ENCODE results near the gene ATXN7L1.

Gene ATXN7L1

DNA sequence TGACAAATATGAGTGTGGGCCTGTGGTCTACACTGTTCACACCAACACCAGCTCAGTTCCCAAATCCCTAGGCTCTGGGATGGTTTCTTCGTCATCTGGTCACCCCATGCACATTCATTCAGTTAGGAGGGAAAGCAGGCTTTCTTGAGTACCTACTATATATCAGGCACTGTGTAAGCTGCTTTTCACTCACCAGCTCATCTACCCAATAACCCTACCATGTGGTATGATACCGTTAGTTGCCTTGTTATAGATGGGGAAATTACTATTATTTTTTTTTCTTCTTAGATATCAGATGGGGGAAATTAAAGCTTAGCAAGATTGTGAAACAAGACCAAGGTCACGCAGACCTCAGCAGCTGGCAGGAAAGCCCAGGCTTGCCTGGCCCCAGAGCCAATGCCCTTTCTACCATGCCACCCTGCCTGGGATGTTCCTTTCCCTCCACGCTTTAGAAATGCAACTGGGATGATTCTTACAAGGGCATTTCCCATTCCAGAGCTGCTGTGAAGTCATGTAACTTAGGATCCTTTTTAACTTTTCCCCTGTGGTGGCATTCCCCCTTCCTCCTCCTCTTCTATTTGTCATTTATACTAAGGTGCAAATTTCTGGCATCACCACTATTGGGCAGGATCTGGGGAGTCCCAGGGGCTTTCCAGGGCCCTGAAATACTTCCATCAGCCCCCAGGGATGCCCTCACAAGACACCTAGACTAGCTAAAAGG, 202.0 kb downstream of the ATXN7L1 start:
- no peak for DNase-seq (ENCODE audit: low read depth)

DNA sequence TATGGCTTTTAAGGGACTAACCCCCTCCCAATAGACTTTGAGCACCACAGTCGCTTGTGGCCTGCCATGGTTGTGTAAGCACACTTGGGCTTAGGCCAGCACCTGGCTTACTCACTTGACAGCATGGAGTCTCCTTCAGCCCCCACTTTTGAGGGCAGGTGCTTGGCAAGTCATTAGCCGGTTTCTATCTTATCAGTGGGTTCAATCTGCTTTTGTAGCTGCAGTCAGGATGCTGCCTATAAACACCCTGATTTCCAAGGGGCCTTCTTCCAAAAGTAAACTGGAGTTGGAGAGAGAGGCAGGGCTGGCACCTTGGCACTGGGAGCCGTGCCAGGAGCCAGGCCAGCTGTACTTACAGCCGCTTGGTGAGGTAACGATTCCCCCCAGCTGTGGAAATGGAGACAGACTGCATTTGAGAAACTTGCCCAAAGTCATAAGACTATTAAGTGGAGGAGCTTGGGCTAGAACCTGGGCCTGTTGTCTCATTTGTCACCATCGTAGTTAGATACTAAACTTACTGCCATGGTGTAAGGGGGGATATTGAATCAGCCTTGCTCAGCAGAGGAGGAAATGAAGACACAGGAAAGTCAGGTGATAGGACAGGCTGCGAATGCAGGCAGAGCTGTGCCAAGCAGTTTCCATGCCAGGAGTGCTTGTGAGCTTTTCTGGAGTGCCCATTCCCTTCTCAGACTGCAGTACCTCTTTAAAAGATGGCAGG, 202.9 kb downstream of the ATXN7L1 start:
- DNase-seq (ENCODE audit: low read depth), result no peak

DNA sequence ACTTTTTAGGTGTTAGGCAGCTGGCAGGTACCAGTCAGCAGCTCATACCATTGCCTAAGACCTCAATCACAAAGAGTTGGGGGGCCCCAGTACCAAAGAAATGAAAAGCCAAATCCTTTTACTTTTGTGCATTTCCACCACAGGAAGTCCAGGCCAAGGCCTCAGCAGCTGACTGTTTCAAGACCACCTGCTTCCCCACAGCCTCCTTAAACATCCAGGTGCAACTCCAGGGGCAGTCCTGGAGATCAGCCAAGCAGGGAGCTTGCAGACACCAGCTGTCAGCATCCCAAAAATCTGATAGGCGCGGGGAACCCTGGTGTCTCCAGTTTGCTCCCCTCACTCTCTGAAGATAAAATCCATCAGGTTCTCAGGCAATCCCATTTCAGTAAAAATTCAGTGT, 203.6 kb downstream of the ATXN7L1 start:
- DNase-seq (ENCODE audit: low read depth), result no peak

DNA sequence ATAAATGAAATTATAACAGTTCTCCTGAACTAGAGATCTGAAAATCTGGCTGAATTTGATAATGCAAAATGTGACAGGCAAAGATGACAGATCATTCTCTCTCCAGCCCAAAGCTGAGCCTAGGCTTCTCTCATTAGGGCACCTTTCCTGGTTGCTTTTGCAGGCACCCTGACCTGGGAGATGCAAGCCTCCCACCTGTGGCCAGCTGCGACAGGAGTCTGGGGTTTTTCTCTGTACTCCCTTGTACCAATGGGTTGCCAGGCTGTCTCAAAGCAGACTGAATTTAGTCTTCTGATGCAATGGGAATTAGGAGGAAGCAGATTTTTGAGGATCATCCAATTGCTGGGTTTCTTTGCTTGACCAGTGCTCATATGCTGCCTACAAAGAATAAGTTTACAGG, 210.1 kb downstream of the ATXN7L1 start:
- no peak for DNase-seq (ENCODE audit: low read depth)

DNA sequence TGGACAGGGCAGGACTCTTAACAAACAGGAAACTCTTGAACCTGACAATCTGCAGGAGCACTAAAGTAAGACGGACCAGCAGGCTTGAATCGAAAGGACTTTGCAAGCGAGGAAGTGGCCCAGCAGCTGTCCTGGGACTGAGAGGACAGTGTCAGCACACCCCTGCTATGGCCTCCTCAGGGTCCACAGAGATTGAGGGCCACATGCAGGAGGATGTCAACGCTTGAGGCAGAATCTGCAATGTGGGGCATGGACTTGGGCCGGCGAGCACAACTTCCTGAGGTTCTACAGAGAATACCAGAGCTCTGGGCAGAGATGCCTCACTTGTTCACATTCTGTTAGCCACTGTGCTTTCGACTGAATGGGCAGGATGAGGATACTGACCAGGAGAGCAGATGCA, 210.7 kb downstream of the ATXN7L1 start:
- no peak for DNase-seq (ENCODE audit: low read depth)

DNA sequence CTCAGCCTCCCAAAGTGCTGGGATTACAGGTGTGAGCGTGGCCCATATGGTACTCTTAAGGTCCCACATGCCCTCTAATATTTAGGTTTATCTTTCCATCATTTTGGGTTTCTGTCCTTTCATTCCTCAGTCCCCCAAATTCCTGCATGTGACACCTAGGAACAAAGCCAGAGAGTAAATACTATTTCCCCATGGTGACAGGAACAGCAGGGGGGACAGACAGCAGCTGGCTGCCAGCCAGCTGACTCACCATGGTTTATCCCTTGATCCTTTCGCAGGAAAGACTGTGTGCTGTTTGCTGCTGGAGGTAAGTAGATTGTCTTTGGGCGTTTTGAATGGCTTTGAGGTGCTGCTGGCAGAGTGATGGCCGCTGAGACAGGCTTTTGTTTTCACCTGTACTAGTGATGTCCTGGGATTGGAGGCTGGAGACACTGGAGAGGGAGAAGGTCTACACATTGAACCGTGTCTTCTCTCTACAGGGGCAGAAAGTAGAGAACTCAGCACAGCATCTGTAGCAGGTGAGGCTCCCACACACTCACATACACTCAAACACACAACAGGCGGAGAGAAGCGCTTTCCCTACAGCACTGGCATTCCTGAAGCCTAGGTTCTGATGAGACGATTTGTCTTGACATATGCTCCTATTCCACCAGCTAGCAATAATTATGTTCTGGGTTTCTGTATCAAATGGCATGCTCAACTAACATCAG, 211.4 kb downstream of the ATXN7L1 start:
- DNase-seq (ENCODE audit: low read depth), result peak; percentile 60

DNA sequence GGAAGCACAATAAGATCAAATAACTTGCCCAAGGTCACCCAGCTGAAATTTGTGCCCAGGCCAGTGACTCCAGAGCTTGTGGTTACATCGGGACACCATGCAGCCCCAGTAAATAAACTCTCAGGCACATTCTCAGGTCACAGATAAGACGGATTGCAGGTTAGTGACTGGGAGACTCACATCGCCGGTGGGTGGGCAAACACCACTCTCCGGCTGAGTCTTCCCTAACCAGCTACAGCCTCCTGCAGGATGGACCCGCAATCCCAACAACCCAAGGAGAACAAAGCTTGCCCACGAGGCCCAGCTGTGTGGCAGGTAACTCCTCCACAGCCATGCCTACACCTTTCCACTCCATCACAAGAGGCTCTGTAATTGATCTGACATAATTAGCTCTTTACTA, 213.4 kb downstream of the ATXN7L1 start:
- no peak for DNase-seq (ENCODE audit: low read depth)

DNA sequence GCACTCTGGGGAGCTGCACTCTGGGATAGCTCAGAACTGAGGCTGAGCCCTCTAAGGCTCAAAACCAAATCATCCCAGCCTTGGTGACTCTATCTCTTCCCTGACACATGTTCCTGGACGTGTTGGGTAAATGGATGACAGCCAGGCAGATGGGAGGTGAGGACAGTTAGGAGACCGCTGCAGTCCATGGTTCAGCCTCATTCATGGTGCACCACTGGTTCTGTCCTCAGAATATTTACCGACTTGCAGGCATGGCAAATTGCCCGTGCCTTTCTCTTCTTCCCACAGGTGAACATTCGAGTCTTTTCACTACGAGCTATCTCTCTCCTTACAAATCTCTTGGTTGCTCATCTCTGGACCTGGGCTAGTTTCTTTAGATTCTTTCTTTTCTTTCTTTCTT, 214.8 kb downstream of the ATXN7L1 start:
- no peak for DNase-seq (ENCODE audit: low read depth)

DNA sequence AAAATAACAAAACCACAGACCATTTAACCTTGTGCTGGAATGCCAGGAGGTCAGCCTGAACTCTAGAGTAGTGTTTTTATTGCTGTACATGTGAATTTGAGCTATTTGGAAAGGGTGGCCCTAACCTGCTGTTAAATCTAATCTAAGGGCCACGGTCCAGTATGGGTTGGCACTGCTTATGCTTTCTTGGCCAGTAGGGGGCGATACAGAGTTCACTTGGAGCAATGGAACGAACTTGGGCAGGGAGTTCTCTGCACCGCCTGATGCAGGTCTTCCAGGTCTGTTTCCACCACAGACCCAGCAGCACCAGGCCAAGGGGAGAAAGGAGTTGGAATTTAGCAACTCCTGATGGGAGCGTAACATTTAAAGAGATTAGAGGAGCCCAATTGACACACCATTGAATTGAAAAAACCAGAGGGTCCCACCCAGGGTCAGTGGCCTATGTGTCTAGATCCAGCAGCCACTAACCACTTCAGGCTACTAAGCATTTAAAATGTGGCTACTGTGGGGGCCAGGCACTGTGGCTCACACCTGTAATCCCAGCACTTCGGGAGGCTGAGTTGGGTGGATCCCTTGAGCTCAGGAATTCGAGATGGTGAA, 219.4 kb downstream of the ATXN7L1 start:
- peak; percentile 32 for DNase-seq (ENCODE audit: low read depth)

DNA sequence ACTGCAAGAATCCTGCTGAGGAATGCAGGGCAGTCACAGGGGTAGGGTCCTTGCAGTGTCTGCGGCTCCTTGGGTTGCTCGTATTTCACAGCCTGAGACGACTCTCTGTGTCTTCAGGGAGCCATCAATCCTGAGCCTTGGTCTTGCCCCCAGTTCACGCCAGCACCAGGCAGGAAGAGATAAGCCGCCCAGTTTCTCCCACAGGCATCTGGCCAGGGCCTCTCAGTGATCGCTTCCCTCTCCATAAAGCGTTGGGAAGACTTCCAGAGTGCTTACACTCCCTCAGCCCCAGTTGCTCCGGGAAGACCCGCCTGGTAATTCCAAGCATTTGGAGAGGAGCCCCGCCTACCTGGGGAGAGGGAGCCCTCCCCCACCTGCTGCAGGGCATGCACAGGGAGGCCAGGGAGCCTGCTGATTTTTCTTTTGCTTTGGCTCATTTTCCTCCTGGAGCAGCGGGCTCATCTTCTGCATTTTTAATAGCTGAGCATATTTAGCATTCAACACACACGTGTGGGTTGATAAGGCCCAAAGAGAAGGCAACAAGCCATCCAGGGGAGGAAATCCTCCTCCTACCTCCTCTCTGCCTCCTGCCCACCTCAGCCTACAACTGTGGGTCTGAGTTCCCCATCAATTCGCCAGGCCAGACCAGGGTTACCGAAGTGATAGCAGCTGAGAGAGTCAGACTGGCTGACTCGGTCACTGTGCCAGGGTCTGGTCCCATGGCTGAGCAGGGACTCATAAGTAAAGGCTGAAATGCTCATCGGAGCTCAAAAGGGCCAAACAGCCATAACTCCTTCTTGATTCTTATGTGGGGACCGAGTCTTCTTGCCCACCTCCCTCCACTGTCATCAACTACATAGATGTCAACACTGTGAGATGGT, 220.7 kb downstream of the ATXN7L1 start:
- peak; percentile 14 for DNase-seq (ENCODE audit: low read depth)

DNA sequence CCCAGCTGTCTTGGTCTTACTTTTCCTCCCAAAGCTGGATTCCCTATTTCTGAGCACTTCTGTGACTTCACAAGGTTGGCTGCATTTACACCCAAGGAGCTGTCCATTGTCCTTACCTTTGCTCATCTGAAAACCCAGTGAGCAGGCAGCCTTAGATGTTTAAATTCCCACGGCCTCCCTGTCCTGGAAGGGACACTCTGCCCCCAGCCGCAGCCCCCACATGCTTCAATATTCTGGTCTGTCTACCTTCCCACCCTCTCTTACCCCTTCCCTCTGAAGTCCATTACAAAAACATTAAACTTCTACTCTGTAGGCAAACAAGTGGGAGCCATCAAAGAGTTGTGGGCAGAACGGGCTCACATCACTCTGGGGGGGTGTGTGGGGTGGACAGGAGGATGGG, 221.3 kb downstream of the ATXN7L1 start:
- DNase-seq (ENCODE audit: low read depth), result peak; percentile 67

DNA sequence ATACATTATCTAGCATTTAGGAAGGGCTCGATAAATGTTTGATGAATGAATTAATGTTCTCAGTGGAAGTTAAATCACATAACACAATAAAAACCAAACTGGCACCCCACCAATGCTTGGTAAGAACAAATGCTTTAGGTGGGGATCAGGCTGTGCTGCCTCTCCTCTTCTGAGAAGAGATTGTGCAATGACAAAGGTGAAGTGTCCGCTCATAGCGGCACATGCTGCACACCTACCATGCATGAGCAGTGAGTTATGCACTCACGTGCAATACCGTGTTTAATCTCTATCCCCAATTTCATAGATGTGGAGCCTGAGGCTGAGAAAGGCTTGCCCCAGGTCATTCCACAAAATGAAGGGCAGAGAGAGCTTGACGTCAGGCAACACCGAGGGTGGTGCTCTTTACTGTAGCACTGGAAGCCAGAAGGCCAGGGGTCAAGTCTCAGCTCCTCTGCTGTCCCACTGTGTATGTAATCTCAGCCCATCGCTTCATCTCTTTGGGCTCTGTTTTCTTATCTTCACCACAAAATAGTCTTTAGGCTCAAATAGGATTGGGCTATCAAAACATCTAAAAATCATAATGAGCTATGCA, 222.2 kb downstream of the ATXN7L1 start:
- no peak for DNase-seq (ENCODE audit: low read depth)

DNA sequence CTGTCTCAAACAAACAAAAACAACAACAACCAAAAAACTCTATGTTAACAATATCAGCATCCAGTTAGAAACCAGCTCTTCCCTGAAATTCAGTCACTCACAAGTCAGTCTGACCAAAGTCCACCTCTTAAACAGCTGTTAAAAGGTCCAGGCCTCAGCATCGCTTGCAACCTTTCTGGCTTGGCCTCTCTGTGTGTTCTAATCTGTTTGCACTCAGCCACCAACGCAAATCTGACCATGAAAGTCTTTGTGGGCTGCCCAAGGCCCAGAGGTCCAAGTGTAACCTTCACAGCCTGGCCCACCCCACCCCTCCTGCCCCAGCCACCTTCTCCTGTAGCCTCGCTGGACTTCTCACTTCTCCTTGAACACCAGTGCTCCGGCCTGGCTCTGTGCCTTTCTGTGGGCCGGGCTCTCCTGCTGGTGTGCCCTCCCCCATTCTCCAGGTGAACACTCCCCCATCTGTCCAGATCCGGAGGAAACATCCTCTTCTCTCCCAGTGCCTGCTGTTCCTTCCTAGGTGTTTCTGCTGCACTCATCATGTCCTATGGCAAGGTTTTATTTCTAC, 222.9 kb downstream of the ATXN7L1 start:
- no peak for DNase-seq (ENCODE audit: low read depth)

DNA sequence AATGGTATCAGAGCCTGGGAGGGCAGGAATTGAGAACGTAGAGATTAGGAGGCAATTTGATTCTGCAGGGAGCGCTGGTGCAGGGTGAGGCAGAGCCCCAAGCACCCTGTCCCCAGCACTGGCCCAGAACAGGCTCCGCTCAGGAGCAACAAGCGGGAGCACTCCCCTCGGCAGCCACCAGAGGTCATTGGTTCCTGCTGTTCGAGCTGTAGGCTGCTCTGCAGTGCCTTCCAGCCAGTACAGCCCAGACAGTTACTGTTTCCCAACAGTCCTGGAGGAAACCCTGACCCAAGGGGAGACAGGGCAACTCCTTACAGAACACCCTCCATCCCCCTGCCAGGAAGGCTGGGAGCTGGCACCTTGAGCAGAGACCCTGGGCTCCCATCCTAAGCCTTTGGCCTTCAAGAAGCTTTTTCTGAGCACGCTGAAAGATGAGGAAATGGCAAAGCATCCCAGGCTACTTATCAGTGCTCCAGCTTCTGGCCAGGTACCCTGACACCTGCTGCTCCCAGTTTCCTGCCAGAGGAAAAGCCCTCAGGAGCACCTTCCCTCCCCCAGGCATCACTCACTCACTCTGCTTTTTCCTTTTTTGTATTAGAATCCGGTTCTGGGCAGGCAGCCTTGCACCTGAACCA, 223.9 kb downstream of the ATXN7L1 start:
- peak; percentile 78 for DNase-seq (ENCODE audit: low read depth)

DNA sequence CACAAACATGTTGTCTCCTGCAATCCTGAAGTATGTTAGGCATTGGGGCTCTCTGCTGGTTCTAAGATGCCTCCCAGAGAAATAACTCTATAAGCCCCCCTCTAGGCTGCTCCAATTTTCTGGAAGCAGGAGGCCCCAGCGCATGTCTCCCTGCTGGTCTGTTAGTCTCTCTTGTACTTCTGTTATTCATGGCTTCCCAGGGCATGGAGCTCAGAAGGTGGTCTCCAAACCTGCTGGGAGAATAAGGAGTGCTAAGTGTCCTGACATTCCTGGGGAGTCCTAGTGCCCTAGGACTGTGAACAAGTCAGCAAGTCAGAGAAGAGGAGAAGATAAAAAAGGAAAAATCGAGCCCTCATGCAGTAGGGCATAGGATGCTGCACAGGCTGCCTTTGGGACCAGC, 224.6 kb downstream of the ATXN7L1 start:
- DNase-seq (ENCODE audit: low read depth), result no peak

DNA sequence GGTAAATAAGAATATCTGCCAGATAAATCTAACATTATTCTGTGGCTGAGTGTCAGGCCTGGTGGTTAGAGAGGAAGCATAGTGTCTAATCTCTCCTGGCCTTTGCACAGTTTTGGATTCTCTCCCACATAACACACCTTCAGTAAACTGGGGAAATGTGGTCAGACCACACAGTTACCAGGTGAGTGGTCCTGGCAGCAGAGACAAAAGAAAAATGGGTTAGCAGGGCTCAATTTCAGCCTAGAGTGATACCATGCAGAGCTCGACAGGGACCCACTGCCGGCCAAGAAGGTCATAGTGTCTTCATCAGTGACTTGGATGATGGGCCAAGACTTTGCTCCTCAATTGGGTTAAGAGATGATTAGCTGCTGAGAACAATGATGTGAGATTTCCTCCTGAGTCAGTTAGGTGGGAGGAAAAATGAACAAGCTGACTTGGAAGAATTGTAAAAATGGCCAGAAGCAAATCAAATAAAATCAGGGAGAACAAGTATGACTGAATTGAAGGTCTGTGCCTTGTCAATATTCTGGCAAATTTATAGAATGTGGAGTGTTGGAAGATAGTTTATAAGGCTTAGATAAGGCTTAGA, 225.9 kb downstream of the ATXN7L1 start:
- no peak for DNase-seq (ENCODE audit: low read depth)

DNA sequence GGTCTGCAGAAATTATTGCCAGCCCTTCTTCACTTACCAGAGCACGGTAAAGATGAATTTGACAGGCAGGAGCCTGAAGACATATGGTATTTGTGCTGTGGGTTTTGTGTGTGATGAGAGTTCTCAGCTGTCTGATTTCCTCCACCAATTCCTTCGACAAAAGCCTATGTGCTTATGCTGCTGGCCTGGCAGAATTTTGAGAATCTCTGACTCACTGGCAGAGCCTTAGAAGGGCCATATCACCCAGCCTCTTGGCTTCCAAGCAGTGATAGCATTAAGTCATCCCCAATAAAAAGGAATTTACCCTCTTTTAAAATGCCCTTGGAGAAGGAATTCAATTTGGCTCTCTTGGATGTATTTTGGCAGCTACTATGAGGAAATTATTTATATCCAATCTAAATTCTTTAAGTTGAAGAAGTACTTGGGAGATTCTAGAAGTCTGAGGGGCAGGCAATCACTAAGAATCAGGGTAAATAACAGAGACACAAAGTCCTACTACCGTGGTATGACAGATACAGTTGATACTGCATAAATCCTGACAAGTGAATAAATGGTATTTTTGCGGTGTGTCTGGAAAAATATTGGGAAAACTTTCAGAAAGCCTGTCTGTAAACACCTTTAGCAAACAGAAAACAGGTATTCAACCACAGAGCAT, 226.5 kb downstream of the ATXN7L1 start:
- peak; percentile 90 for DNase-seq (ENCODE audit: low read depth)

DNA sequence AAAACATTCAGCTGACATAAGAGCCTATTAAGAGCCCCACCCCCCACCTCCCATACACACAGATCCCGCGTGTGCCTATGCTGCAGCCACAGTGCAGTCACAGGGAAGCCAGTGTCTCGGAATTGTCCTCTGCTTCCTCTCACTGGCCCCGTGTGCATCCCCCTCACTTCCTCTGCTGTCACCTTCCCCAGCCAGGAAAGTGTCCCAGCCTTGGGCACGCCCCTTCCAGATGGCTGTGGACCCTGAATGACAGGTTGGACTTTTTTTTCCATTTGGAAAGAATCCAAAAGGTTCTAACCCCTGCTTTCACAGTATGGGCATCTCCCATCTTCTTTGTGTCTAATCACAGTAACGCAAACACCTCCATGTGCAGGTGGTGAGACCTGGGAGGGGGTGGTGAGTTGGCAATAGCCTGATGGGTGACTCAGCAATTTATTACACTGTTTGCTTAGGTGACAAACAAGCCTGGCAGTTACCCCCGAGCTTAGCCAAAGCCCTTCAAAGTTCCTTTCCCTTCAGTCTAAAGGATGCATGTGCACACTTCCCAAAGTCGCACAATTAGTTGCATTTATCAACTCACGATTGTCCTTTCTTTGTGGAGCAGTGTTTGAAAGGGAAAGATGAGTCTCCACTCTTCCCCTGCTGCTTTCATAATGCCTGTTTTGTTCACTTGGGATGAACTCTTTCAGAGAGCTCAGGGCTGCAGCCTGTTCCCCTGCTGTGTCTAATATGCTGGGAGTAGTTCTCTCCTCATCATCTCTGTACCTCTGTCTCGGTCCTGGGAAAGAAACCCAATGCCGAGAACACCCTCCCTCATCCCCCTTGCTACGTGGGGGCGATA, 227.6 kb downstream of the ATXN7L1 start:
- peak; percentile 9 for DNase-seq (ENCODE audit: low read depth)

DNA sequence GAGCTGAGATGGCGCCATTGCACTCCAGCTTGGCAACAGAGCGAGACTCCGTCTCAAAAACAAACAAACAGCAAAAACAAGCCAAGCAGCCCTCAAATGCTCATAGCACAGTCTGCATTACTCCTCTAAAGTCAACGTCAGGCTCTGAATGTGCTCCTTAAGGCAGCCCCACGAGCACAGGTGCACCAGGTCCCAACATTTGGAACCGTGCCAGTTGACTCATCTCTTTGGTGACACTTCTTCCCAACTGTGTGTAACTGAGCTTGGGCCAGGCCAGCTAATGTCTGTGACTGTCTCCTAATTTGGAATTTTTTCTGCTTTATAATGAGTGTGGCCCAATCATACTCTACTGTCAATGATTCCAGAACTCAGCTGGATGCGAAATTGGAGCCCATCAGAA, 228.8 kb downstream of the ATXN7L1 start:
- DNase-seq (ENCODE audit: low read depth), result no peak

Measured in EH (cell line).